RWPE2 (cell line): ENCODE data around the gene LSM4.

ENCODE experiments used
- ATAC-seq: fragments of 200-7000 bp; cut with Tn5 transposase; 3 replicates; pipeline ENCODE4 v1.9.1; 2021; ENCODE audit warnings: low read depth
- DNase-seq: peaks from one replicate; pipeline ENCODE4 v3.0.0-alpha.2; 2020; ENCODE audit warnings: low spot score
- H3K27ac ChIP-seq: fragments of 450-650 bp; 2 replicates; pipeline ENCODE4 v1.5.1; 2017; ENCODE audit warnings: mild to moderate bottlenecking; ENCODE audit not compliant: poor library complexity, severe bottlenecking
- H3K27me3 ChIP-seq: fragments of 250-450 bp; sonication (Bioruptor Pico); 2 replicates; pipeline ENCODE4 v1.5.1; 2021; ENCODE audit warnings: mild to moderate bottlenecking, moderate library complexity; ENCODE audit not compliant: insufficient read depth, poor library complexity, severe bottlenecking
- H3K36me3 ChIP-seq: fragments of 250-450 bp; sonication (Bioruptor Pico); 2 replicates; pipeline ENCODE4 v1.5.1; 2020; ENCODE audit warnings: low read depth, mild to moderate bottlenecking, moderate library complexity
- H3K4me1 ChIP-seq: fragments of 250-450 bp; sonication (Bioruptor Pico); 2 replicates; pipeline ENCODE4 v1.5.1; 2021; ENCODE audit warnings: mild to moderate bottlenecking, moderate library complexity; ENCODE audit not compliant: insufficient read depth, poor library complexity, severe bottlenecking
- H3K4me3 ChIP-seq: fragments of 250-450 bp; sonication (Bioruptor Pico); 2 replicates; pipeline ENCODE4 v1.5.1; 2021; ENCODE audit warnings: mild to moderate bottlenecking, moderate library complexity; ENCODE audit not compliant: severe bottlenecking
- H3K9me3 ChIP-seq: fragments of 250-450 bp; sonication (Bioruptor Pico); 2 replicates; pipeline ENCODE4 v1.5.1; 2021; ENCODE audit warnings: mild to moderate bottlenecking, moderate library complexity; ENCODE audit not compliant: severe bottlenecking
- TF ChIP-seq, protein P1 (sequence below): fragments of 450-650 bp; IDR thresholded peaks from one replicate; pipeline ENCODE4 v1.5.1; 2017; ENCODE audit warnings: mild to moderate bottlenecking, moderate library complexity; ENCODE audit not compliant: poor library complexity, severe bottlenecking

The LSM4 gene

DNA sequence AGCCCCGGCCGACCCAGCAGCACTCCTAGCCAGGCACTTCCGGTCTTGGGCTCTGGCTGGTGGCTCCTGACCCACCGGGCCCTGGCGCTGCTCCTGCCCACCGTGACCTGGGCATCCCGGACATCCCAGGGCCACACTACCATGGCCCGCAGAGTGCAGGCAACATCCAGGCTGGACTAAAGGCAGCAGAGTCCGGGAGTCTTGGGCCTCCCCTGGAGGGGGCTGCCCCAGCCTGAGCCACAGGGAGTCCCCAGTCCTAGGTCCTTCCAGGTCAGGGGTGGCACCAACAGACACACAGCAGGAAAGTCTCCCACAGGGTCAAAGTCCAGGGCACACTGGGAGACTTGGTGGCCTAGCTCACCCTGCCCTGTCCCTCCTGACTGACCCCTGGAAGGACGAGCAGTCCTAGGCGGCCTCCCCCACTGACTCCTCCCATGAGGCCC, 10.8 kb downstream of the LSM4 start:
- ATAC-seq (no peak), DNase-seq (no peak)
- no peak overlapping the region for H3K27ac ChIP-seq
- TF ChIP-seq, protein P1, sequence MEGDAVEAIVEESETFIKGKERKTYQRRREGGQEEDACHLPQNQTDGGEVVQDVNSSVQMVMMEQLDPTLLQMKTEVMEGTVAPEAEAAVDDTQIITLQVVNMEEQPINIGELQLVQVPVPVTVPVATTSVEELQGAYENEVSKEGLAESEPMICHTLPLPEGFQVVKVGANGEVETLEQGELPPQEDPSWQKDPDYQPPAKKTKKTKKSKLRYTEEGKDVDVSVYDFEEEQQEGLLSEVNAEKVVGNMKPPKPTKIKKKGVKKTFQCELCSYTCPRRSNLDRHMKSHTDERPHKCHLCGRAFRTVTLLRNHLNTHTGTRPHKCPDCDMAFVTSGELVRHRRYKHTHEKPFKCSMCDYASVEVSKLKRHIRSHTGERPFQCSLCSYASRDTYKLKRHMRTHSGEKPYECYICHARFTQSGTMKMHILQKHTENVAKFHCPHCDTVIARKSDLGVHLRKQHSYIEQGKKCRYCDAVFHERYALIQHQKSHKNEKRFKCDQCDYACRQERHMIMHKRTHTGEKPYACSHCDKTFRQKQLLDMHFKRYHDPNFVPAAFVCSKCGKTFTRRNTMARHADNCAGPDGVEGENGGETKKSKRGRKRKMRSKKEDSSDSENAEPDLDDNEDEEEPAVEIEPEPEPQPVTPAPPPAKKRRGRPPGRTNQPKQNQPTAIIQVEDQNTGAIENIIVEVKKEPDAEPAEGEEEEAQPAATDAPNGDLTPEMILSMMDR = no peak
- no peak overlapping the region for H3K4me3 ChIP-seq
- no peaks in the 10 kb centered on the region for H3K9me3 ChIP-seq
- H3K36me3 ChIP-seq = peaks cover 85% of the 10 kb centered on the region
- no peaks in the 10 kb centered on the region for H3K4me1 ChIP-seq
- no peaks in the 10 kb centered on the region for H3K27me3 ChIP-seq

DNA sequence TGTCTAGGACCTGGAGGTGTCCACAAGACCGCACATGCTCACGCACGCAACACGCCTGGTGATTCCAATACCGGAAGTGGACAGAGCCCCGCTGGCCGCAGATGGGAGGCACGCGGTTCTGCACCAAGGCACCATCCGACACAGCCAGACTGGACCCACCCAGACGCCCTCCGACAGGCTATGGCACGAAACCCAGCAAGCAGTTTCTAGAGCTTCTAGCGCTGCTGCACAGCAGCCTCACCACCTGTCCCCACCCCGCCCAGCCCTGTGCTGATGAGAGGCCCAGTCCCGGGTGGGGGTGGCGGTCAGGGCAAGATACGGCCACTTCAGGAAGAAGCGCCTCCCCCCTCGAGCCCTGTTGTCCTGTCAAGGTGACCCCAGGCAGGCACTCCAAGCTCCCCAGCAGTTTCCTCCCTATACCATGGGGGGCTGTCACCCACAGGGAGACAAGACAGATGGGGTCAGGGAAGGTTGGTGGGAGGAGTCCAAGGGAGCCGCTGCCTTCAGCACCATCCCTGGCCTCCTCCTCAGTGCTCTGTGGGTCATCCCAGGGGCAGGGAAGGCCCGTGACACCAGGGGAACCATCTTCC, 11.3 kb downstream of the LSM4 start:
- DNase-seq = no peak
- Histone ChIP-seq H3K36me3 (peaks cover 87% of the 10 kb centered on the region), H3K27ac (no peak overlapping the region), H3K9me3 (no peaks in the 10 kb centered on the region), H3K4me3 (no peak overlapping the region), H3K27me3 (no peaks in the 10 kb centered on the region), H3K4me1 (no peaks in the 10 kb centered on the region)
- TF ChIP-seq, protein P1 = no peak
- ATAC-seq = no peak

DNA sequence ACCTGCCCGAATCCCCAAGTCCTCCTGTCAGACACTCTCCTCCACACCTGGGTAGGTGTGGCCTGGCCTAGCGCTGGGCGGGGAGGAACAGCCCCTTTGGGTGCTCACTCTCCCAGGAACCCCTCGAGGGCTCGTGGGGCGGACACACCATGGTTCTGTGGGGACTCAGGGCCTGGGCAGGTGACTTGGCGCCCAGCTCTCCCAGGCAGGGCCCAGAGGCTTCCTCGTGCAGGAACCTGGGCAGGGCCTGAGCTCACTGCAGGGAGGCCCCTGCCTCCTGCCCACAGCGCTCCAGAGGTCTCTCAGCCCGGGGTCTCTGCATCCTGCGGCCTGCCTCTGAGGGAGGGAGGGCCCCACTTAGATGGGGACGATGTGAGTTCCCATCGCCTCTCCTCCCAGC, 11.9 kb downstream of the LSM4 start:
- Histone ChIP-seq H3K27me3 (no peaks in the 10 kb centered on the region), H3K4me3 (no peak overlapping the region), H3K27ac (no peak overlapping the region), H3K9me3 (no peaks in the 10 kb centered on the region), H3K4me1 (no peaks in the 10 kb centered on the region), H3K36me3 (peaks cover 85% of the 10 kb centered on the region)
- ATAC-seq = no peak
- TF ChIP-seq, protein P1 = no peak
- DNase-seq = no peak

GRCh38 chr19:18310118-18310909, 12.6 kb downstream of the LSM4 start:
- peaks cover 81% of the 10 kb centered on the region for H3K36me3 ChIP-seq
- no peaks in the 10 kb centered on the region for H3K4me1 ChIP-seq
- no peak overlapping the region for H3K27ac ChIP-seq
- DNase-seq (no peak), ATAC-seq (0 out of 3 replicates have a peak, but pooled peaks have one; percentile 6)
- H3K9me3 ChIP-seq = no peaks in the 10 kb centered on the region
- TF ChIP-seq, protein P1 = no peak
- H3K27me3 ChIP-seq = no peaks in the 10 kb centered on the region
- no peak overlapping the region for H3K4me3 ChIP-seq
